ENCODE data around the gene RILPL1. TPM values are rescaled to one million over a fixed set of nuclear protein-coding genes. Genes with fewer than 3 reads are reported as not detected.
A peak's percentile ranks its signal among the peaks of the same experiment; 100 is the strongest.
"Not testable (repeated sequence)": the region's sequence is repeated elsewhere in the genome, so short reads cannot be mapped to it uniquely, and the experiment has no call there.

Gene RILPL1, protein sequence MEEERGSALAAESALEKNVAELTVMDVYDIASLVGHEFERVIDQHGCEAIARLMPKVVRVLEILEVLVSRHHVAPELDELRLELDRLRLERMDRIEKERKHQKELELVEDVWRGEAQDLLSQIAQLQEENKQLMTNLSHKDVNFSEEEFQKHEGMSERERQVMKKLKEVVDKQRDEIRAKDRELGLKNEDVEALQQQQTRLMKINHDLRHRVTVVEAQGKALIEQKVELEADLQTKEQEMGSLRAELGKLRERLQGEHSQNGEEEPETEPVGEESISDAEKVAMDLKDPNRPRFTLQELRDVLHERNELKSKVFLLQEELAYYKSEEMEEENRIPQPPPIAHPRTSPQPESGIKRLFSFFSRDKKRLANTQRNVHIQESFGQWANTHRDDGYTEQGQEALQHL
- 1 to 10 TPM; 4.0 to 4.8 TPM for total RNA-seq

DNA sequence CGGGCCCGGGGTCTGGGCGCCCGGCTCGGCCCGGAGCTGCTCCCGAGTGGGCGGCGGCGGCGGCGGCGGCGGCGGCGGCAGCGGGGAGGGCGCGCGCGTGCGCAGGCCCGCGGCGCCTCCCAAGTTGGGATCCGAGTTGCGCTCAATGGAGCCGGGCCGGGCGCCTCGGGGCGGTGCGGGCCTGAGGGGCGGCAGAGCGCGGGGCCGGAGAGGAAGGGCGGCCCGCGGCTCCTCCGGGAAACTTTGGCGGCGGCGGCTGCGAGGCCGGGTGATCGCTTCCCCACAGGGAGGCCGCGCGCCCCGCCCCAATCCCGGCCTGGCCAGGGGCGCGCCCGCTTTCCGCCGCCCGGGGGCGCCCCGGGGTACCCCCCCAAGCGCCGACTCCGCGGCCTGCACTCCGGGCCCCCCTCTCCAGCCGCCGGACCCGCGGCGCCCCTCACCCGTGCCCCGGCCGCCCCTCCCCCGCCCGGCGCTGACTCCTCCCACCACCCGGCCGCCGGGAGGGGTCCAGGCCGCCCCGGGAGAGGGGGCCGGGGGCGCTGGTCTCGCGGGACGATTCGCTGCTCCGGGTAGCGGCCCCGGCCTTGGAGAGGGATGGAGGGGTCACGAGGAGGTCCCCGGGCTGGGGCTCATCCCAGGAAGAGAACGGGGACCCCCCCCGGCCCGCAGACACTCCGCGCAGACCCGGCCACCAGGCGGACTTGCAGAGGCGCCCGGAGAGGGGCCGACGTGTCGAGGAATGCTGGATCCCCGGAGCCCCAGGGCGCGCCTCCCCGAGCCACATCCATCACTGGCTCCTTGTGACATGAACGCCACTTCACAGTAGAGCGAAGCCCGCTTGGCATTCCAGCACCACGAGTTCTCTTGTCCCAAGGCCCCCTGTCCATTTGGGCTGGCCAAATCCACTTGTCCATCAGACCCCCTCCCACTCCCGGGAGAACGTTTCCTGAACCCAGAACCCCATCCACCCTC is at the start of gene RILPL1:
TSS of gene RILPL1 (minus strand) at position 48 of the 972 bp plus-strand sequence. CDS start 237 bp downstream, outside the sequence.
- Mint-ChIP-seq H3K27ac (peak within 1 kb of the TSS; percentile 62), H3K4me1 (ENCODE audit: low read depth) (peaks cover 17% of the 10 kb centered on the region), H3K9me3 (no peaks in the 10 kb centered on the region), H3K4me3 (peak within 1 kb of the TSS; percentile 77), H3K27me3 (no peaks in the 10 kb centered on the region), H3K36me3 (peaks cover 1% of the 10 kb centered on the region)
- peak; percentile 49 for DNase-seq
- intact Hi-C loops (cut with micrococcal nuclease) = loop anchor here (5.0 kb wide), 2 partner anchors 77 to 147 kb away; partner anchors contain the start of gene SNRNP35
- ChIA-PET POLR2A (interaction anchor here (1.0 to 1.2 kb wide), 2 partner anchors 97 to 146 kb away, joined by 3 to 4 read pairs; partner anchors contain the start of gene RILPL2), CTCF (interaction anchor here (0.8 to 2.1 kb wide), 2 partner anchors 48 to 74 kb away, joined by 3 to 6 read pairs; no protein-coding TSS in a partner anchor)

DNA sequence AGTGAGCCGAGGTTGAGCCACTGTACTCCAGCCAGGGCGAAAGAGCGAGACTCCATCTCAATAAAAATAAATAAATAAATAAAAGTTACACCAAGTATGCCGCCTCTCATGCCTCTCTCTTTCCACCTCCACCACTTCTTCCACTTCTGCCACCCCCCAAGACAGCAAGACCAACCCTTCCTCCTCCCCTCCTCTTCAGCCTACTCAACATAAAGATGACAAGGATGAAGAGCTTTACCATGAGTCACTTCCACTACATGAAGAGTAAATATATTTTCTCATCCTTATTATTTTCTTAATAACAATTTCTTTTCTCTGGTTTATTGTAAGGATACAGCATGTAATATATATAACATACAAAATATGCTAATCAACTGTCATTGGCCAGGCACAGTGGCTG is 47.3 kb upstream of the RILPL1 start:
- CTCF ChIA-PET = interaction anchor here (1.5 kb wide), 1 partner anchor 48 kb away, joined by 6 read pairs; the partner anchor contains the start of gene RILPL1

DNA sequence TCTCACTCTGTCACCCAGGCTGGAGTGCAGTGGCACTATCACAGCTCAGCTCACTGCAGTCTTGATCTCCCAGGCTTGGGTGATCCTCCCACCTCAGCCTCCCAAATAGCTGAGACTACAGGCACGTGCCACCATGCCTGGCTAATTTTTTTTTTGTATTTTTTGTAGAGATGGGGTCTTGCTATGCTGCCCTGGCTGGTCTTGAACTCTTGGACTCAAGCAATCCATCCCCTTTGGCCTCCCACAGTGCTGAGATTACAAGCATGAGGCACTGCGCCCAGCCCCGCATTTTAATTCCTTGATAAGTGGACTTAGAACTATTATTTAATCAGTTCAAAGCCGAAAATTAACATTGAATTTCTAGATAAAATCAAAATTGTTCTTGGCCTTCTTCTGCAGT is 45.3 kb upstream of the RILPL1 start:
- H3K4me3 Mint-ChIP-seq; H3K27ac Mint-ChIP-seq; H3K27me3 Mint-ChIP-seq; H3K36me3 Mint-ChIP-seq; DNase-seq; H3K9me3 Mint-ChIP-seq; CTCF ChIA-PET; intact Hi-C loops (cut with micrococcal nuclease); POLR2A ChIA-PET: not testable (repeated sequence)
- peaks cover 13% of the 10 kb centered on the region for H3K4me1 Mint-ChIP-seq (ENCODE audit: low read depth)

More for the DNA sequence above, 47.3 kb upstream of the RILPL1 start:
- Mint-ChIP-seq H3K27me3 (no peaks in the 10 kb centered on the region), H3K4me1 (ENCODE audit: low read depth) (peaks cover 20% of the 10 kb centered on the region), H3K27ac (no peak overlapping the region), H3K9me3 (no peaks in the 10 kb centered on the region), H3K36me3 (no peaks in the 10 kb centered on the region), H3K4me3 (no peak overlapping the region)
- no peak for DNase-seq
- POLR2A ChIA-PET = no interaction called here
- intact Hi-C loops (cut with micrococcal nuclease) = loop anchor here (5.0 kb wide), 1 partner anchor 103 kb away; no protein-coding TSS in a partner anchor

DNA sequence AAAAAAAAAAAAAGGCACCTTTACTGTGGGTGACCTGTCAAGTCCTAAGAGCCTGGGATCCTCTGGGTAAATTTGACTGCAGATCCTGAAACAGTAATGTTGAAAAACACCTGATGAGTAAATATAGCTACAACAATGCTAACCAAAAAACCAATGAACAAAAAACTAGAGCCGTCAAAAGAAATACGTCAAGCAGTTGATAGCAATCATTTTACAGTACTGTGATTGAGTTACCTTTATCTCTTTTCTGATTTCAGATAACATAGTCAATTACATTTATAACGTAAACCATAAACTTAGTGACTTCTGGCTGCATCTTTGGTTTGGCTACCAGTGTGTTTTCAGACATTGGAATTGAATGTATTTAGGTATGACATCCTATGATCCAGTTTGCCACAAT is 44.7 kb upstream of the RILPL1 start:
- Mint-ChIP-seq H3K27me3 (no peaks in the 10 kb centered on the region), H3K4me3 (no peak overlapping the region), H3K9me3 (no peaks in the 10 kb centered on the region), H3K27ac (no peak overlapping the region), H3K36me3 (no peaks in the 10 kb centered on the region), H3K4me1 (ENCODE audit: low read depth) (peaks cover 13% of the 10 kb centered on the region)
- DNase-seq = no peak
- CTCF ChIA-PET = no interaction called here
- intact Hi-C loops (cut with micrococcal nuclease) = no loop called here
- POLR2A ChIA-PET = no interaction called here

DNA sequence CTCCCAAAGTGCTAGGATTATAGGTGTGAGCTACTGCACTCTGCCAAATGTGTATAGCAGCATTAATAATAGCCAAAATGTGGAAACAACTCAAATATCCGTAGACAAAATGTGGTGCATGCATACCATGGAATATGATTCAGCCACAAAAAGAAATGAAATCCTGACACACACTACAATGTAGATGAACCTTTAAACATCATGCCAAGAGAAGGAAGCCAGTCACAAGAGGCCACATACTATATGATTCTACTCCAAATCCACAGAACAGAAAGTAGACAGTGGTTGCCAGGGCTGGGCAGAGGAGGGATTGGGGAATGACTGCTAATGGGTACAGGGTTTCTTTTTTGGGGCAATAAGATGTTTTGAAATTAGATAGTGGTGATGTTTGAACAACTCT is 43.1 kb upstream of the RILPL1 start:
- CTCF ChIA-PET = no interaction called here
- H3K27me3 Mint-ChIP-seq = no peaks in the 10 kb centered on the region
- H3K9me3 Mint-ChIP-seq = no peaks in the 10 kb centered on the region
- peaks cover 3% of the 10 kb centered on the region for H3K4me1 Mint-ChIP-seq (ENCODE audit: low read depth)
- intact Hi-C loops (cut with micrococcal nuclease) = no loop called here
- no peak for DNase-seq
- H3K36me3 Mint-ChIP-seq = no peaks in the 10 kb centered on the region
- H3K27ac Mint-ChIP-seq = no peak overlapping the region
- no peak overlapping the region for H3K4me3 Mint-ChIP-seq
- POLR2A ChIA-PET = no interaction called here

DNA sequence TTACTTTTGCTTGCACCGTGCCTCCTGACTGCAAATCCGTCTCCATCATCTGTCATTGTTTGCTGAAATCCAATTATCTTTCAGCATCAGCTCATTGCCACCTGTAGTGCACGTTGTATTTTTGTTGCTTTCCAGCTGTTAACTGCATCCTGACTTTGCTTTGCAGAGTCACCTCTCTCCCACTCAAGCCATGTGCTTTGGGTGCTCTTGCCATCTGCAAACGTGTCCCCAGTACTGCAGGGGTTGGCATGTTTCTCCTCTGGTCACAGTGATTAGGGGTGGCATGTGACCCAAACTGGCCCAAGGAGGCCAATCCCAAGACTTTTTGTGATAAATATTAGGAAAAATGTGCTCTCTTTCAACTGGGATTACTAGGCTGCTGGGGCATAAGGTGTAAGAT is 40.4 kb upstream of the RILPL1 start:
- ChIA-PET POLR2A (no interaction called here), CTCF (no interaction called here)
- Mint-ChIP-seq H3K27me3 (no peaks in the 10 kb centered on the region), H3K36me3 (no peaks in the 10 kb centered on the region), H3K4me1 (ENCODE audit: low read depth) (peaks cover 8% of the 10 kb centered on the region), H3K9me3 (no peaks in the 10 kb centered on the region), H3K4me3 (no peak overlapping the region), H3K27ac (no peak overlapping the region)
- DNase-seq = no peak
- intact Hi-C loops (cut with micrococcal nuclease) = no loop called here

DNA sequence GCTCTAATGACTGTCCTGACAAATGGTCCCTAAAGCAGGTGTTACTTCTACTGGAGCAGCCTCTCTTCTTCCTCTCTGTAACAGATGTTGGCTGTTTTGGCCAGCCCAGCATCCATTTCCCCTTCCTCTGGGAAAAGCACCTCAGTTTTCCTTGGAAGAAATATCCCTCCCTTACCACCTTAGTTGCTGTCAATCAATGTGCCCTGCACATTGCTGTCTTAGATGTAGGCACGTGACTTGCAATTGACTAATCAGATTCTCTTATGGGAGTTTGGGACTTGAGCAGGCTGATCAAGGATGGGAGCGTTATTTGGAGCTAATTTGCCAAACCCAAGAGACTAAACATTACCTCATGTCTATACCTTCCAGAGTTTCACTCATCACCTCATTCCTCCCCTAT is 38.9 kb upstream of the RILPL1 start:
- H3K36me3 Mint-ChIP-seq = no peaks in the 10 kb centered on the region
- H3K9me3 Mint-ChIP-seq = no peaks in the 10 kb centered on the region
- intact Hi-C loops (cut with micrococcal nuclease) = no loop called here
- no peak for DNase-seq
- H3K27ac Mint-ChIP-seq = no peak overlapping the region
- peaks cover 8% of the 10 kb centered on the region for H3K4me1 Mint-ChIP-seq (ENCODE audit: low read depth)
- ChIA-PET POLR2A (no interaction called here), CTCF (no interaction called here)
- H3K4me3 Mint-ChIP-seq = no peak overlapping the region
- H3K27me3 Mint-ChIP-seq = no peaks in the 10 kb centered on the region

DNA sequence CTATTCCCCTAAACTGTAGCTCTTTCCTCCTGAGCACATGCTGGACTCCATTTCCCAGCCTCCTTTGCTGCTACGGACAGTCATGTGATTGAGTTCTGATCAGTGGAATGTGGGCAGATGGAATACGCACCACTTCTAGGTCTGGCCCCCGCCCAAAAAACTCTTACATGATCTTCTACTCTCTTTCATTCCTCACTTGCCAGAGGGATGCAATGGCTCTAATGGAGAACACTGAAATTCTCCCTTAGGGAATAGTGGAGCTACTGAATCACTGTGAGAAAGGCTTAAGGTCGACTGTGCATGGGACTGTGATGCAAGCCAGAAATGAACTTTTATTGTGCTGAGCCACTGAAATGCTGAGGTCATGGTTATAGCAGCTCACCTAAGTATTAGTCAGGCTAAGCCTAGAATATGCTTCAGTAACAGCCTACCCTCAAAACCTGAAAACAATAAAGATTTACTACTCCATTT is 37.9 kb upstream of the RILPL1 start:
- POLR2A ChIA-PET = no interaction called here
- no peaks in the 10 kb centered on the region for H3K27me3 Mint-ChIP-seq
- CTCF ChIA-PET = interaction anchor here (1.1 kb wide), 1 partner anchor 11 kb away, joined by 3 read pairs; no protein-coding TSS in a partner anchor
- no peak for DNase-seq
- peaks cover 8% of the 10 kb centered on the region for H3K4me1 Mint-ChIP-seq (ENCODE audit: low read depth)
- no peak overlapping the region for H3K4me3 Mint-ChIP-seq
- H3K27ac Mint-ChIP-seq = no peak overlapping the region
- no peaks in the 10 kb centered on the region for H3K36me3 Mint-ChIP-seq
- no peaks in the 10 kb centered on the region for H3K9me3 Mint-ChIP-seq
- intact Hi-C loops (cut with micrococcal nuclease) = no loop called here

DNA sequence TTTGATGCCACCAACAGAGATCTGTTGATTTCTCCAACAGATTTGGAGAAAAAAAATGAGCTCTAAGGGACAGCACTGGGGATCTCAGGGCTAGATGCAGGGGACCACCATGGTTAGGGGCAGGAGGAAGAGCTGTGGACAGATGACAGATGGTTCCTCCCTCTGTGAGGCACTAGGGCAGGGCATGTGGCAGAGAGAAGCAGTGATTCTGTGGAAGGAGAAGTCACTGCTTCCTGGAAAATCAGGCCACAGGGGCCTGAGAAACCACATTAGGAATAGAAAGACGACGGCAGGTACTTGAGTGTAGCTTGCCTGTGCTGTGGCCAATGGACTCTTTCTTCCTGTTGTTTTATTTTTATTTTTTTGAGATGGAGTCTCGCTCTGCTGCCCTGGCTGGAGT is 25.9 kb upstream of the RILPL1 start:
- DNase-seq = no peak
- intact Hi-C loops (cut with micrococcal nuclease) = no loop called here
- Mint-ChIP-seq H3K27me3 (peaks cover 1% of the 10 kb centered on the region), H3K4me1 (ENCODE audit: low read depth) (no peaks in the 10 kb centered on the region), H3K9me3 (no peaks in the 10 kb centered on the region), H3K4me3 (no peak overlapping the region), H3K27ac (no peak overlapping the region), H3K36me3 (no peaks in the 10 kb centered on the region)
- CTCF ChIA-PET = no interaction called here
- POLR2A ChIA-PET = interaction anchor here (0.6 kb wide), 1 partner anchor 297 kb away, joined by 3 read pairs; no protein-coding TSS in a partner anchor

DNA sequence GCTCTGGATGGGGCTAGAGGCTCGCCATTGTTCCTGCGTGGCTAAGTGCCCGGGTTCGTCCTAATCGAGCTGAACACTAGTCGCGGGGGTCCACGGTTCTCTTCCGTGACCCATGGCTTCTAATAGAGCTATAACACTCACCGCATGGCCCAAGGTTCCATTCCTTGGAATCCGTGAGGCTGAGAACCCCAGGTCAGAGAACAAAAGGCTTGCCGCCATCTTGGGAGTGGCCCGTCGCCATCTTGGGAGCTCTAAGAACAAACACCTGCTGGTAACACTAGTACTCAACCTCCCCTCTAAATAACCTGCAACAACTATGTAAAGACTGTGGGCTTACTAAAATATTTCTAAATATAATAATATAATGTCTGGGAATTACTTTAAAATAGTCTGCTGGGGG is 25.0 kb upstream of the RILPL1 start:
- H3K27me3 Mint-ChIP-seq; H3K4me1 Mint-ChIP-seq (ENCODE audit: low read depth); intact Hi-C loops (cut with micrococcal nuclease); H3K27ac Mint-ChIP-seq; POLR2A ChIA-PET; DNase-seq; H3K4me3 Mint-ChIP-seq; CTCF ChIA-PET; H3K9me3 Mint-ChIP-seq; H3K36me3 Mint-ChIP-seq: not testable (repeated sequence)

DNA sequence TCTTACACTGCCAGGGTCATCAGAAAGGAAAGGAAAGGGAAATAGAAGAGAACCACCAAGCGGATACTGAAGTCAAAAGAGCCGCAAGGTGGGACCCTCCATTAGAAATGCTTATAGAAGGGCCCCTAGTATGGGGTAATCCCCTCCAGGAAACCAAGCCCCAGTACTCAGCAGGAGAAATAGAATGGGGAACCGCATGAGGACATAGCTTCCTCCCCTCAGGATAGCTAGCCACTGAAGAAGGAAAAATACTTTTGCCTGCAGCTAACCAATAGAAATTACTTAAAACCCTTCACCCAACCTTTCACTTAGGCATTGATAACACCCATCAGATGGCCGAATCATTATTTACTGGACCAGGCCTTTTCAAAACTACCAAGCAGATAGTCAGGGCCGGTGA is 21.3 kb upstream of the RILPL1 start:
- H3K4me3 Mint-ChIP-seq; H3K4me1 Mint-ChIP-seq (ENCODE audit: low read depth); DNase-seq; POLR2A ChIA-PET; H3K27me3 Mint-ChIP-seq; H3K27ac Mint-ChIP-seq; intact Hi-C loops (cut with micrococcal nuclease); H3K36me3 Mint-ChIP-seq; H3K9me3 Mint-ChIP-seq; CTCF ChIA-PET: not testable (repeated sequence)

DNA sequence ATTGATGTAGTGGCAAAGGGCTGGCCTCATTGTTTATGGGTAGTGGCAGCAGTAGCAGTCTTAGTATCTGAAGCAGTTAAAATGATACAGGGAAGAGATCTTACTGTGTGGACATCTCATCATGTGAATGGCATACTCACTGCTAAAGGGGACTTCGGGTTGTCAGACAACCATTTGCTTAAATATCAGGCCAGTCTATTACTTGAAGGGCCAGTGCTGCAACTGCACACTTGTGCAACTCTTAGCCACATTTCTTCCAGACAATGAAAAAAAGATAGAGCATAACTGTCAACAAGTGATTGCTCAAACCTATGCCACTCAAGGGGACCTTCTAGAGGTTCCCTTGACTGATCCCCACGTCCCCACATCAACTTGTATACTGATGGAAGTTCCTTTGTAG is 20.6 kb upstream of the RILPL1 start:
- H3K4me1 Mint-ChIP-seq (ENCODE audit: low read depth); H3K9me3 Mint-ChIP-seq; POLR2A ChIA-PET; CTCF ChIA-PET; DNase-seq; intact Hi-C loops (cut with micrococcal nuclease); H3K36me3 Mint-ChIP-seq; H3K27me3 Mint-ChIP-seq; H3K27ac Mint-ChIP-seq; H3K4me3 Mint-ChIP-seq: not testable (repeated sequence)
